BJ (cell line): ENCODE results near the gene KRTAP10-9. TPM values are rescaled to one million over a fixed set of nuclear protein-coding genes. Genes with fewer than 3 reads are reported as not detected.
"Not testable (repeated sequence)": the region's sequence is repeated elsewhere in the genome, so short reads cannot be mapped to it uniquely, and the experiment has no call there.

ENCODE experiments used
- CTCF ChIA-PET: fragments of 350-600 bp; formaldehyde crosslinking; extraction: SDS; loops from one replicate; lab custom pipeline; 2021; ENCODE audit warnings: antibody characterized with exemption, inconsistent platforms; lab: Yijun Ruan, JAX
- POLR2A ChIA-PET: fragments of 300-600 bp; sonication (Branson Sonifier 250); formaldehyde crosslinking; extraction: SDS; loops from one replicate; lab custom pipeline; 2021; ENCODE audit warnings: antibody characterized with exemption; lab: Charles Lee
- DNase-seq: peaks from one replicate; pipeline ENCODE4 v3.0.0-alpha.2; 2011; ENCODE audit warnings: low read depth
- H3K27me3 ChIP-seq: 2 replicates; pipeline ENCODE4 v1.6.0; 2011; ENCODE audit warnings: low read length; ENCODE audit not compliant: control insufficient read depth, insufficient read depth
- H3K36me3 ChIP-seq: 2 replicates; pipeline ENCODE4 v1.5.1; 2011; ENCODE audit warnings: low read length; ENCODE audit not compliant: control insufficient read depth, insufficient read depth
- H3K4me3 ChIP-seq: 2 replicates; pipeline ENCODE4 v1.5.1; 2011; ENCODE audit warnings: low read depth, mild to moderate bottlenecking, control low read depth, low read length
- polyA plus RNA-seq: library from polyadenylated mRNA; depleted of rRNA; stranded (reverse); fragments of >200 nt; gene quantifications from 2 replicates; pipeline ENCODE4 v1.2.3, GENCODE V29; 2011
- TF ChIP-seq, protein P1 (sequence below): IDR thresholded peaks from 2 replicates; pipeline ENCODE4 v1.5.1; 2011; ENCODE audit warnings: low read depth, mild to moderate bottlenecking, control low read depth, inconsistent platforms, low read length, moderate library complexity; ENCODE audit not compliant: insufficient read depth

Gene KRTAP10-9
- polyA plus RNA-seq, 1 experiment: not detected

DNA sequence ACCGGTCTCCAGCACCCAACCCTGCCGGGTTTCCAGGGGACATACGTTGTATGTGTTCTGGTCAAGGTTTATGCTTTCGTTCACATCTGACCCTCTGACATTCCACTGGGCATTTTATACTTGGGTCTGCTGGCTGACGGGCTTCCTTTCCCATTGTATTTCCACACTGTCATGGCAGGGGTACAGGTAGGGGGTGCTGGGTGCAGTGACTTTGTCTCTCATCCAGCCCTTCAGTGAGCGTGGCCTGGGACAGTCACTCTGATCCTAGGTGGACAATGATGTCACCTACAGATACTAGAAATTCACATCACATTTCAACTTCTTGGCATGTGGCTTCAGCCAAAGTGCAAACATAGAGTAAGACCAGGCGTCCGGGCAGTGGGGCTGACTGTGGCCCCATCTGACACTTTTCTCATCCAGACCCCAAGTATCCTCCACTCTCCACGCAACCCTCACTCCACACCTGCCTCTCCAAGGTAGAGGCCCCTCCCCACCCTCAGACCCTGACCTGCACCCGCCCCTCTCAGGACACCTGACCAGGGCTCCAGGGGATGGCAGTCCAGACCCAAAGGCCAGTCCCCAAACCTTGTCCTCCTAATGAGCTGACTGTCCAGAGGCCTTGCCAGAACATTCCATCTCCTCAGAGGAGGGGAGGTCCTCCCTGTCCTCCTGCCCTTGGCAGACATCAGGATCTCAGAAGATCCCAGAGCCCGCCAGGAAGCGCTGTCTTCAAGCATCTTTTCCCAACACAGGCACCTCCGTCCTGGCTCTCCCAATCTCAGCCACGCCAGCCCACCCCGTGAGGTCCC, 9.5 kb downstream of the KRTAP10-9 start:
- ChIA-PET CTCF (no interaction called here), POLR2A (no interaction called here)

DNA sequence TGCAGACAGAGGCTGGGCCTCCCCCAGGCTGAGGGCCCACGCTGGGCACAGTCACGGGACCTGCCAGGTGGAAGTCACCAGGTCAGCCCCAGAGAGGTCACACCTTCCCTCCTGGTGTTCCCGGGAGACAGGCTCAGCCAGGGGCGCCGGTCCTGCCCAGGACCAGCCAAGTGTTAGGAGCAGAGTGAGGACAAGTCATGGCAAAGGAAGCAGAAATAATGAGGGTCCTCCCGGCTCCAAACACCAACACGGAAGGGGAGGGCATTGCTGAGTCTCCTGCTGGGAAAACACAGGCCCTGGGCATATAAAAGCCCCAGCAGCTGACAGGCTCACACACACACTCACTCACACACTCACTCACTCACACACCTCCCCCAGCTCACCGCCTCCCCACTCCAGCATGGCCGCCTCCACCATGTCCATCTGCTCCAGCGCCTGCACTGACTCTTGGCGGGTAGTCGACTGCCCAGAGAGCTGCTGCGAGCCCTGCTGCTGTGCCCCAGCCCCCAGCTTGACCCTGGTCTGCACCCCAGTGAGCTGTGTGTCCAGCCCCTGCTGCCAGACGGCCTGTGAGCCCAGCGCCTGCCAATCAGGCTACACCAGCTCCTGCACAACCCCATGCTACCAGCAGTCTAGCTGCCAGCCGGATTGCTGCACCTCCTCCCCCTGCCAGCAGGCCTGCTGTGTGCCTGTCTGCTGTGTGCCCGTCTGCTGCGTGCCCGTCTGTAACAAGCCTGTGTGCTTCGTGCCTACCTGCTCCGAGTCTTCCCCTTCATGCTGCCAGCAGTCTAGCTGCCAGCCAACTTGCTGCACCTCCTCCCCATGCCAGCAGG, 10.3 kb downstream of the KRTAP10-9 start, which contains the start of gene KRTAP10-10:
KRTAP10-10 (plus strand) TSS at position 339 of the 833 bp plus-strand sequence; CDS start at position 401, 62 bp downstream.
- CTCF ChIA-PET: no interaction called here
- H3K27me3 ChIP-seq: no peaks in the 10 kb centered on the region
- no peak within 1 kb of the TSS for H3K4me3 ChIP-seq
- no peak for DNase-seq
- H3K36me3 ChIP-seq: no peaks in the 10 kb centered on the region
- TF ChIP-seq, protein P1, sequence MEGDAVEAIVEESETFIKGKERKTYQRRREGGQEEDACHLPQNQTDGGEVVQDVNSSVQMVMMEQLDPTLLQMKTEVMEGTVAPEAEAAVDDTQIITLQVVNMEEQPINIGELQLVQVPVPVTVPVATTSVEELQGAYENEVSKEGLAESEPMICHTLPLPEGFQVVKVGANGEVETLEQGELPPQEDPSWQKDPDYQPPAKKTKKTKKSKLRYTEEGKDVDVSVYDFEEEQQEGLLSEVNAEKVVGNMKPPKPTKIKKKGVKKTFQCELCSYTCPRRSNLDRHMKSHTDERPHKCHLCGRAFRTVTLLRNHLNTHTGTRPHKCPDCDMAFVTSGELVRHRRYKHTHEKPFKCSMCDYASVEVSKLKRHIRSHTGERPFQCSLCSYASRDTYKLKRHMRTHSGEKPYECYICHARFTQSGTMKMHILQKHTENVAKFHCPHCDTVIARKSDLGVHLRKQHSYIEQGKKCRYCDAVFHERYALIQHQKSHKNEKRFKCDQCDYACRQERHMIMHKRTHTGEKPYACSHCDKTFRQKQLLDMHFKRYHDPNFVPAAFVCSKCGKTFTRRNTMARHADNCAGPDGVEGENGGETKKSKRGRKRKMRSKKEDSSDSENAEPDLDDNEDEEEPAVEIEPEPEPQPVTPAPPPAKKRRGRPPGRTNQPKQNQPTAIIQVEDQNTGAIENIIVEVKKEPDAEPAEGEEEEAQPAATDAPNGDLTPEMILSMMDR: no peak
- POLR2A ChIA-PET: no interaction called here

More for the DNA sequence above, 9.5 kb downstream of the KRTAP10-9 start:
- H3K4me3 ChIP-seq: no peak overlapping the region
- no peaks in the 10 kb centered on the region for H3K36me3 ChIP-seq
- TF ChIP-seq, protein P1: no peak
- no peaks in the 10 kb centered on the region for H3K27me3 ChIP-seq
- DNase-seq: no peak

GRCh38 chr21:44637851-44638348, 11.0 kb downstream of the KRTAP10-9 start:
- POLR2A ChIA-PET, DNase-seq: not testable (repeated sequence)

GRCh38 chr21:44638506-44639330, 11.8 kb downstream of the KRTAP10-9 start:
- H3K36me3 ChIP-seq, CTCF ChIA-PET, H3K4me3 ChIP-seq, H3K27me3 ChIP-seq, DNase-seq, POLR2A ChIA-PET: not testable (repeated sequence)

More at GRCh38 chr21:44637851-44638348, 11.0 kb downstream of the KRTAP10-9 start:
- CTCF ChIA-PET, H3K36me3 ChIP-seq, H3K4me3 ChIP-seq, H3K27me3 ChIP-seq: not testable (repeated sequence)

DNA sequence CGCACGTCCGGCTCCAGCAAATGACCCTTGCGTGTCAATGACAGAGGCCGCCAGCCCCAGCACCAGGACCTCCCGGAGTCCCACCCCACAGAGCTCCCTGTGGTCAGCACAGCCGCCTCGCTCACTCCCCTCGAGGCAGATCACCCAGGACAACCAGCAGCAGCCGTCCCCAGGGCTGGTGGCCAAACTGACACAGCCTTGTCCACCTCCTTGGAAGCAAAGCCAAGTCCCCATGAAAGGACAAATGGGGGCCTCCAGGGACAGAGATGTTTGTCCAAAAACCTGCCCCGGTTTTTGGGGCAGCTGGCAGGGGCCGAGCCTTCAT, 12.4 kb downstream of the KRTAP10-9 start:
- Histone ChIP-seq H3K36me3 (no peaks in the 10 kb centered on the region), H3K27me3 (no peaks in the 10 kb centered on the region), H3K4me3 (no peak overlapping the region)
- ChIA-PET POLR2A (no interaction called here), CTCF (no interaction called here)
- TF ChIP-seq, protein P1: no peak
- no peak for DNase-seq
